Gastrocnemius medialis (tissue), 4 donors: ENCODE results near the gene SLC25A21.

Experiments used
- POLR2A ChIP-seq, 2 donors: fragments of 450-650 bp; IDR thresholded peaks; one replicate each; pipeline ENCODE4 v1.6.1; 2017; ENCODE audit warnings: antibody characterized with exemption in 2 of 2, mild to moderate bottlenecking in 2 of 2, moderate library complexity in 2 of 2
- TF ChIP-seq, protein P1 (sequence below), 5 experiments: fragments of 450-650 bp in 3 of 5; fragments of 200-600 bp in 2 of 5; sonication (generic) in 2 of 5; IDR thresholded peaks in 4 of 5; conservative IDR thresholded peaks in 1 of 5; 1 replicate in 4 of 5; 2 replicates in 1 of 5; pipeline ENCODE4 v1.5.1; 2016 to 2019; ENCODE audit warnings: antibody characterized with exemption in 5 of 5, mild to moderate bottlenecking in 3 of 5, moderate library complexity in 3 of 5

GRCh38 chr14:37157987-37158386 is 14.4 kb downstream of the SLC25A21 start:
- TF ChIP-seq, protein P1, sequence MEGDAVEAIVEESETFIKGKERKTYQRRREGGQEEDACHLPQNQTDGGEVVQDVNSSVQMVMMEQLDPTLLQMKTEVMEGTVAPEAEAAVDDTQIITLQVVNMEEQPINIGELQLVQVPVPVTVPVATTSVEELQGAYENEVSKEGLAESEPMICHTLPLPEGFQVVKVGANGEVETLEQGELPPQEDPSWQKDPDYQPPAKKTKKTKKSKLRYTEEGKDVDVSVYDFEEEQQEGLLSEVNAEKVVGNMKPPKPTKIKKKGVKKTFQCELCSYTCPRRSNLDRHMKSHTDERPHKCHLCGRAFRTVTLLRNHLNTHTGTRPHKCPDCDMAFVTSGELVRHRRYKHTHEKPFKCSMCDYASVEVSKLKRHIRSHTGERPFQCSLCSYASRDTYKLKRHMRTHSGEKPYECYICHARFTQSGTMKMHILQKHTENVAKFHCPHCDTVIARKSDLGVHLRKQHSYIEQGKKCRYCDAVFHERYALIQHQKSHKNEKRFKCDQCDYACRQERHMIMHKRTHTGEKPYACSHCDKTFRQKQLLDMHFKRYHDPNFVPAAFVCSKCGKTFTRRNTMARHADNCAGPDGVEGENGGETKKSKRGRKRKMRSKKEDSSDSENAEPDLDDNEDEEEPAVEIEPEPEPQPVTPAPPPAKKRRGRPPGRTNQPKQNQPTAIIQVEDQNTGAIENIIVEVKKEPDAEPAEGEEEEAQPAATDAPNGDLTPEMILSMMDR (IDR thresholded peaks at IDR 0.05 in 4 of 5, conservative IDR thresholded peaks at IDR 0.05 in 1 of 5) = no peak
- TF ChIP-seq POLR2A (IDR thresholded peaks at IDR 0.05) = no peak
